Measurements from ENCODE around the gene UBE2QL1.

The UBE2QL1 gene

GRCh38 chr5:6535594-6535993 is 86.9 kb downstream of the UBE2QL1 start:
- DNase-seq (ENCODE audit: low read depth), result no peak

- DNase-seq (ENCODE audit: low read depth), result no peak
These were observed 90.4 kb downstream of the UBE2QL1 start for GRCh38 chr5:6539060-6539459.

GRCh38 chr5:6540111-6540827 is 91.6 kb downstream of the UBE2QL1 start:
- DNase-seq (ENCODE audit: low read depth), result no peak

GRCh38 chr5:6541256-6542013 is 92.8 kb downstream of the UBE2QL1 start:
- no peak for DNase-seq (ENCODE audit: low read depth)

DNA sequence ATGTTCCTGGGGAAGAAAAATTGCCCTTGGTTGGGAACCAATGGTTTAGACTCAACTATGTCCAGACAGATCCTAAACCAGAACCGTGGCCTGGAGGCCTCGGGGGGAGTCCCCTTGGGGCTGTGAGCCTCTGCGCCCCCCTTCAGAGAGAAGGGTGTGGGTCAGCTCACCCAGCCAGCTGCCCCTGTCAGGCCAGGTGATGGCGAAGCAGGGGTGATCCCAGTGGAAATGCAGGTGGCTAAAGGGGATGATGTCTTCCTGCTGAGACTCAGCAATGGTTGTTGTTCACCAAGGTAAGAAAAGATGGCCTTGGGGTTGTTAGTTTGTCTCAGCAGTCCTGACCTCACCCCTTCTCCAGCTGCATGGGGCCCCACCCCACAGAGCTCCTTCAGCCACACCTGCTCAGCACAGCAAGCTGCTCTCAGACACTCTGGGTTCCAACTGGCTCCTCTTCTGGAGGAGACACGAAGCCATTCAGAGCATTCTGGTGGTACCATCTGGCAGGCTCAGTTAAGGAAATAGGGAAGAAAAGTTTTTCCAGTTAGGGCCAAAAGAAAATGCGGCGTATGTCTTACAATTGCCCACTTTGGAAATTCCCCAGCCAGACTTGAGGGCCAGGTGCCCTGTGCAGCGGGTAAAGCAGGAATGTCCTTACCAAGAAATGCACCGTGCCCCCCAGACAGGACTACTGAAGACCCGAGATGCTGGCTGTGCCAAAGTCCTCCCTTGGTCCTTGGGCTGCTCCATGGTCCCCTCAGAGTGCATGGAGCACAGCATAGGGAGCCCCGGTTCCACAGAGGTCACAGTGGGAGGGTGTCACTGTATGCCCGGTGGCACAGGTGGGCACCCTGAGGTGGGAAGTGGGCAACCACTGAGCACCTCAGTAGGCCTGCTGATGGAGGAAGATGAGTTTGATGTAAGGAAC is 94.0 kb downstream of the UBE2QL1 start:
- DNase-seq (ENCODE audit: low read depth), result no peak

DNA sequence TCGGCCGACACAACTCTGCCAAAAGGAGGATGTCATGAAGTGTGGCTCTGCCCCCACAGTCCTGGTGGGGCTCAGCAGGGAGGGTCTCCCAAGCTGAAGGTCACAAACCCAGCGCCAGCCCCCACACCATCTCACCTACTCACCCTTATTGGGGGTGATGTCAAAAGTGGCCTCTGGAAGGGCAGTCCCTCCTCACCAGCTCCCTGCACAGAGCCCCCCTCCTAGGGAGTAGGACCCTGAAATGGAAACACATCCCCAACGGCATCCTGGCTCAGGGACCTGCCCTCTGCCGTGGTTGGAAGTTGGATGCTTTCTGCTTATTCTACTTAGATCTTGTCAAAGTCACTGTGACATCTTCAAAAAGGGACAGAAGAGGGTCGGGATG is 94.7 kb downstream of the UBE2QL1 start:
- DNase-seq (ENCODE audit: low read depth), result no peak

- DNase-seq (ENCODE audit: low read depth), result no peak
These were observed 95.3 kb downstream of the UBE2QL1 start for GRCh38 chr5:6543830-6544560.

Data from fibroblast of gingiva (primary cell).